Trophoblast cell (in vitro differentiated cells and primary cell): ENCODE data around the gene C10orf71.
A peak's percentile ranks its signal among the peaks of the same experiment; 100 is the strongest.

ENCODE experiments used
- DNase-seq, 2 donors: peaks; one replicate each; pipeline ENCODE4 v3.0.0-alpha.2; 2016
- H2AFZ ChIP-seq: 2 replicates; pipeline ENCODE4 v1.6.1; 2013; ENCODE audit warnings: low read length, moderate library complexity, mild to moderate bottlenecking; ENCODE audit not compliant: insufficient read depth, poor library complexity
- H2AK5ac ChIP-seq: 2 replicates; pipeline ENCODE4 v1.6.1; 2013; ENCODE audit warnings: mild to moderate bottlenecking, low read length
- H2BK120ac ChIP-seq: 2 replicates; pipeline ENCODE4 v1.6.1; 2013; ENCODE audit warnings: low read length, mild to moderate bottlenecking, moderate library complexity; ENCODE audit not compliant: insufficient read depth, poor library complexity
- H2BK12ac ChIP-seq: 2 replicates; pipeline ENCODE4 v1.6.1; 2013; ENCODE audit warnings: mild to moderate bottlenecking, low read length, moderate library complexity
- H2BK5ac ChIP-seq: 2 replicates; pipeline ENCODE4 v1.6.1; 2013; ENCODE audit warnings: low read length, low read depth, moderate library complexity, mild to moderate bottlenecking; ENCODE audit not compliant: poor library complexity
- H3K14ac ChIP-seq: 2 replicates; pipeline ENCODE4 v1.6.1; 2013; ENCODE audit warnings: mild to moderate bottlenecking, low read length
- H3K18ac ChIP-seq: 2 replicates; pipeline ENCODE4 v1.6.1; 2013; ENCODE audit warnings: mild to moderate bottlenecking, low read length
- H3K23ac ChIP-seq: 2 replicates; pipeline ENCODE4 v1.6.1; 2013; ENCODE audit warnings: low read length
- H3K27ac ChIP-seq: 2 replicates; pipeline ENCODE4 v1.5.1; 2013; ENCODE audit warnings: low read depth, mild to moderate bottlenecking, inconsistent platforms, low read length, moderate library complexity
- H3K27me3 ChIP-seq: 2 replicates; pipeline ENCODE4 v1.6.1; 2013; ENCODE audit warnings: inconsistent platforms, mild to moderate bottlenecking, low read length, moderate library complexity; ENCODE audit not compliant: insufficient read depth
- H3K36me3 ChIP-seq, 2 experiments: 1 replicate in 1 of 2; 2 replicates in 1 of 2; pipeline ENCODE4 v1.6.1; 2013; ENCODE audit warnings: low read length in 2 of 2, mild to moderate bottlenecking in 2 of 2, moderate library complexity in 1 of 2; ENCODE audit not compliant: insufficient read depth in 2 of 2, control insufficient read depth in 1 of 2
- H3K4ac ChIP-seq: 2 replicates; pipeline ENCODE4 v1.6.1; 2013; ENCODE audit warnings: low read depth, mild to moderate bottlenecking, low read length, moderate library complexity
- H3K4me1 ChIP-seq, 2 experiments: 1 replicate in 1 of 2; 2 replicates in 1 of 2; pipeline ENCODE4 v1.6.1; 2013; ENCODE audit warnings: low read length in 2 of 2, mild to moderate bottlenecking in 2 of 2, moderate library complexity in 1 of 2; ENCODE audit not compliant: insufficient read depth in 2 of 2, control insufficient read depth in 1 of 2
- H3K4me2 ChIP-seq: 2 replicates; pipeline ENCODE4 v1.6.1; 2013; ENCODE audit warnings: inconsistent platforms, mild to moderate bottlenecking, low read length, moderate library complexity
- H3K4me3 ChIP-seq: 2 replicates; pipeline ENCODE4 v1.5.1; 2013; ENCODE audit warnings: mild to moderate bottlenecking, low read depth, low read length, inconsistent platforms
- H3K79me1 ChIP-seq: one replicate; pipeline ENCODE4 v1.6.1; 2013; ENCODE audit warnings: low read length
- H3K79me2 ChIP-seq: 2 replicates; pipeline ENCODE4 v1.6.1; 2013; ENCODE audit warnings: low read length, mild to moderate bottlenecking; ENCODE audit not compliant: control insufficient read depth, insufficient read depth, poor library complexity
- H3K9ac ChIP-seq: 2 replicates; pipeline ENCODE4 v1.6.1; 2013; ENCODE audit warnings: mild to moderate bottlenecking, low read length
- H3K9me3 ChIP-seq: 2 replicates; pipeline ENCODE4 v1.6.1; 2013; ENCODE audit warnings: low read depth, mild to moderate bottlenecking, control low read depth, inconsistent platforms, low read length; ENCODE audit not compliant: insufficient read depth
- H4K12ac ChIP-seq: 2 replicates; pipeline ENCODE4 v1.6.1; 2013; ENCODE audit warnings: low read depth, mild to moderate bottlenecking, low read length, moderate library complexity
- H4K8ac ChIP-seq: 2 replicates; pipeline ENCODE4 v1.6.1; 2013; ENCODE audit warnings: low read depth, mild to moderate bottlenecking, low read length, moderate library complexity
- H4K91ac ChIP-seq: one replicate; pipeline ENCODE4 v1.6.1; 2013; ENCODE audit warnings: low read depth, mild to moderate bottlenecking, low read length, moderate library complexity
- WGBS: extraction: QIAGEN DNeasy Blood & Tissue Kit; methylation state at CpG from one replicate; pipeline ENCODE4 v1.1.7; 2013; ENCODE audit warnings: missing lambda C conversion rate; ENCODE audit not compliant: insufficient read length, insufficient coverage; ENCODE audit errors: extremely low coverage; 5-methylcytosine and 5-hydroxymethylcytosine counted together

C10orf71 gene

GRCh38 chr10:49271346-49271745 is 27.6 kb upstream of the C10orf71 start:
- WGBS: no CpG with 5 or more reads among the region's 11 CpGs
- Histone ChIP-seq H2BK12ac (no peak overlapping the region), H4K12ac (no peak overlapping the region), H3K27me3 (no peaks in the 10 kb centered on the region), H4K91ac (no peak overlapping the region), H3K27ac (no peak overlapping the region), H3K79me2 (no peaks in the 10 kb centered on the region), H4K8ac (no peak overlapping the region), H3K4me3 (no peak overlapping the region), H3K4me1 (peaks cover 5 to 13% of the 10 kb centered on the region in 2 experiments), H3K23ac (no peak overlapping the region), H3K4ac (no peak overlapping the region), H3K9me3 (no peaks in the 10 kb centered on the region), H3K14ac (no peak overlapping the region), H3K79me1 (no peaks in the 10 kb centered on the region), H2AK5ac (no peak overlapping the region), H2BK120ac (no peak overlapping the region), H3K4me2 (no peak overlapping the region), H3K9ac (no peak overlapping the region), H2AFZ (no peak overlapping the region), H3K36me3 (no peaks in the 10 kb centered on the region), H3K18ac (no peak overlapping the region), H2BK5ac (no peak overlapping the region)
- no peak for DNase-seq

DNA sequence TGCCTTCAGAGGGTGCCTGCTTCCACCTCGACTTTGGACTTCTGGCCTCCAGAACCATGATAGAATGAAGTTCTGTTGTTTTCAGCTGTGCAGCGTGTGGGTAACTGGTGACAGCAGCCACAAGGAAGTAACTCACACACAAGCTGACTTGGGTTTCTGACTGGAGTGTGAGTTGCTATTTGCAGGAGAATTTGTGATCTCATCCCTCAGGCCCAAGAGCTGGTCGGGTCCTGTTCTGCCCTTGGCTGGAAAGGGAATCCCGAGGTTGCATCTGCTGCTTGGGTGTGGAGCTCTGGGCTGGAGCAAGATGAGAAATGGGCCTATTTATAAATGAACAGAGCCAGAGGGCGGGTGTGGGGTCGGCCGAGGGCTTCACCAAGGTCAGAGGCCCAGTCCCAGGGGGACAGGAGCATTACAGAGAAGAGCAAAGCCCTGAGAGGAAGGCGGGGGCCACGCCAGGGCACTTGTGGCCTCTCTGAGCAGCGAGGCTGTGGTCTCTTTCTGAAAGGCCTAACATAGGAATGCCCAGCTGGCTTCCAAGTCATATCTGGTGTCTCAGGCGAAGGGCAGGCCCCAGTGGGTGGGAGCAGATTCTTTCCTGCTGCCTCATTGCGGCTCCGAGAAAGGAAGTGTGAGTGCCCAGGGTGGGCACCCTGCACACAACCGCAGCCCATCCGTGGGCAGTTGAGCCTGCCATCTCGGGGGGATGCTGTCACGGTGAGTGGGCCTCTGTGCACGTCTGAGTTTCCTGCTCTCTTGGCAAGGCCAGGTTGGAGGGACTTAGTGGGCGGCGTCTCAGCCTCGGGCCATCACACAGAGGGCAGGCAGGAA is 26.5 kb upstream of the C10orf71 start:
- H4K8ac ChIP-seq: no peak overlapping the region
- H2AFZ ChIP-seq: peak overlapping the region; percentile 1
- no peaks in the 10 kb centered on the region for H3K9me3 ChIP-seq
- H3K4me1 ChIP-seq: peaks cover 5 to 13% of the 10 kb centered on the region in 2 experiments
- H3K36me3 ChIP-seq: no peaks in the 10 kb centered on the region
- no peak overlapping the region for H3K9ac ChIP-seq
- no peak overlapping the region for H3K23ac ChIP-seq
- H3K27ac ChIP-seq: no peak overlapping the region
- H2BK12ac ChIP-seq: no peak overlapping the region
- no peak overlapping the region for H4K91ac ChIP-seq
- peak in 1 of 2 donors; percentile 7 for DNase-seq
- no peak overlapping the region for H2BK120ac ChIP-seq
- no peak overlapping the region for H3K4me3 ChIP-seq
- H4K12ac ChIP-seq: no peak overlapping the region
- H3K4me2 ChIP-seq: no peak overlapping the region
- no CpG with 5 or more reads among the region's 21 CpGs for WGBS
- no peak overlapping the region for H3K18ac ChIP-seq
- H3K27me3 ChIP-seq: no peaks in the 10 kb centered on the region
- H3K14ac ChIP-seq: no peak overlapping the region
- no peaks in the 10 kb centered on the region for H3K79me1 ChIP-seq
- no peaks in the 10 kb centered on the region for H3K79me2 ChIP-seq
- H2BK5ac ChIP-seq: no peak overlapping the region
- H2AK5ac ChIP-seq: no peak overlapping the region
- H3K4ac ChIP-seq: no peak overlapping the region

GRCh38 chr10:49273082-49273465 is 25.9 kb upstream of the C10orf71 start:
- H2BK12ac ChIP-seq: no peak overlapping the region
- peak overlapping the region; percentile 1 for H2AFZ ChIP-seq
- H2AK5ac ChIP-seq: no peak overlapping the region
- no peak for DNase-seq
- H4K91ac ChIP-seq: no peak overlapping the region
- no CpG with 5 or more reads among the region's 1 CpG for WGBS
- no peak overlapping the region for H3K23ac ChIP-seq
- no peak overlapping the region for H2BK120ac ChIP-seq
- no peak overlapping the region for H3K4ac ChIP-seq
- H3K4me1 ChIP-seq: peaks cover 5 to 13% of the 10 kb centered on the region in 2 experiments
- H3K4me3 ChIP-seq: no peak overlapping the region
- peaks cover 2% of the 10 kb centered on the region for H3K9me3 ChIP-seq
- no peak overlapping the region for H3K18ac ChIP-seq
- no peaks in the 10 kb centered on the region for H3K79me1 ChIP-seq
- no peaks in the 10 kb centered on the region for H3K79me2 ChIP-seq
- no peak overlapping the region for H3K9ac ChIP-seq
- H3K4me2 ChIP-seq: no peak overlapping the region
- H2BK5ac ChIP-seq: no peak overlapping the region
- H3K27me3 ChIP-seq: no peaks in the 10 kb centered on the region
- no peak overlapping the region for H4K12ac ChIP-seq
- H3K36me3 ChIP-seq: no peaks in the 10 kb centered on the region
- H3K27ac ChIP-seq: no peak overlapping the region
- no peak overlapping the region for H4K8ac ChIP-seq
- H3K14ac ChIP-seq: no peak overlapping the region

DNA sequence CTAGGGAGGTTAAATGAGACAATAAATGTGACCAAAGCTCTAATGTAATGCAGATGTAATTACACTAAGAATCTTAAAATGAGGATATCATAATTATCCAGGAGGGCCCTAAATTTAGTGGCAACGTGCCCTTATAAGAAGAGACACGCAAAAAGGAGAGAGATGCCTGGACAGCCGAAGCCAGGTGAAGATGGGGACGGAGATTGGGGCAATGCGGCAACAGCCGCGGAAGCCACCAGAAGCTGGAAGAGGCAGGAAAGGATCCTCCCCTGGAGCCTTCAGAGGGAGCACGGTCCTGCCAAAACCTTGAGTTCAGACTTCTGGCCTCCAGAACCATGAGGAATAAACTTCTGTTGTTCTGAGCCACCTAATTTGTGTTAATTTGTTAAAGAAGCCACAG is 25.3 kb upstream of the C10orf71 start:
- no peaks in the 10 kb centered on the region for H3K79me1 ChIP-seq
- H3K27me3 ChIP-seq: no peaks in the 10 kb centered on the region
- no CpG with 5 or more reads among the region's 8 CpGs for WGBS
- H4K8ac ChIP-seq: no peak overlapping the region
- no peak overlapping the region for H3K9ac ChIP-seq
- H3K9me3 ChIP-seq: peaks cover 2% of the 10 kb centered on the region
- no peak overlapping the region for H2BK5ac ChIP-seq
- no peak overlapping the region for H3K23ac ChIP-seq
- no peak for DNase-seq
- no peak overlapping the region for H2AK5ac ChIP-seq
- no peak overlapping the region for H3K4me3 ChIP-seq
- no peak overlapping the region for H3K27ac ChIP-seq
- H3K14ac ChIP-seq: no peak overlapping the region
- no peak overlapping the region for H4K12ac ChIP-seq
- no peak overlapping the region for H4K91ac ChIP-seq
- no peak overlapping the region for H3K4ac ChIP-seq
- H3K36me3 ChIP-seq: no peaks in the 10 kb centered on the region
- no peak overlapping the region for H2BK12ac ChIP-seq
- H2BK120ac ChIP-seq: no peak overlapping the region
- H3K4me2 ChIP-seq: no peak overlapping the region
- no peak overlapping the region for H2AFZ ChIP-seq
- peaks cover 5 to 13% of the 10 kb centered on the region in 2 experiments for H3K4me1 ChIP-seq
- H3K18ac ChIP-seq: no peak overlapping the region
- H3K79me2 ChIP-seq: no peaks in the 10 kb centered on the region
